A673 (cell line): Measurements from ENCODE around the gene METRN.

Experiments
- EZH2 ChIP-seq: fragments of 200-600 bp; sonication (generic); IDR thresholded peaks from 2 replicates; pipeline ENCODE4 v1.6.1; 2017; ENCODE audit warnings: borderline replicate concordance, low read depth, mild to moderate bottlenecking, mixed read lengths, antibody characterized with exemption, low read length; ENCODE audit not compliant: poor library complexity, severe bottlenecking
- TF ChIP-seq, protein P1 (sequence below): fragments of 300-800, 200-600 bp; sonication (generic); conservative IDR thresholded peaks from 2 replicates; pipeline ENCODE4 v1.5.1; 2017; ENCODE audit warnings: low read depth, mild to moderate bottlenecking, antibody characterized with exemption, low read length, moderate library complexity, mixed read lengths

- TF ChIP-seq, protein P1, sequence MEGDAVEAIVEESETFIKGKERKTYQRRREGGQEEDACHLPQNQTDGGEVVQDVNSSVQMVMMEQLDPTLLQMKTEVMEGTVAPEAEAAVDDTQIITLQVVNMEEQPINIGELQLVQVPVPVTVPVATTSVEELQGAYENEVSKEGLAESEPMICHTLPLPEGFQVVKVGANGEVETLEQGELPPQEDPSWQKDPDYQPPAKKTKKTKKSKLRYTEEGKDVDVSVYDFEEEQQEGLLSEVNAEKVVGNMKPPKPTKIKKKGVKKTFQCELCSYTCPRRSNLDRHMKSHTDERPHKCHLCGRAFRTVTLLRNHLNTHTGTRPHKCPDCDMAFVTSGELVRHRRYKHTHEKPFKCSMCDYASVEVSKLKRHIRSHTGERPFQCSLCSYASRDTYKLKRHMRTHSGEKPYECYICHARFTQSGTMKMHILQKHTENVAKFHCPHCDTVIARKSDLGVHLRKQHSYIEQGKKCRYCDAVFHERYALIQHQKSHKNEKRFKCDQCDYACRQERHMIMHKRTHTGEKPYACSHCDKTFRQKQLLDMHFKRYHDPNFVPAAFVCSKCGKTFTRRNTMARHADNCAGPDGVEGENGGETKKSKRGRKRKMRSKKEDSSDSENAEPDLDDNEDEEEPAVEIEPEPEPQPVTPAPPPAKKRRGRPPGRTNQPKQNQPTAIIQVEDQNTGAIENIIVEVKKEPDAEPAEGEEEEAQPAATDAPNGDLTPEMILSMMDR: no peak
- no peak for TF ChIP-seq EZH2
Observed at GRCh38 chr16:684071-684794, 30.7 kb upstream of the METRN start, which contains the start of gene JMJD8.
